Spleen (tissue), 11 donors: ENCODE data around the gene BAAT. TPM values are rescaled to one million over a fixed set of nuclear protein-coding genes. Genes with fewer than 3 reads are reported as not detected.
A peak's percentile ranks its signal among the peaks of the same experiment; 100 is the strongest.

Experiments used
- DNase-seq: peaks from one replicate; pipeline ENCODE4 v3.0.0-alpha.2; 2020
- H3K27ac ChIP-seq, 8 donors: fragments of 200-600 bp; sonication (generic) in 7 of 8; 1 replicate in 4 of 8; 2 replicates in 4 of 8; pipeline versions ENCODE4 v1.5.0 to v1.8.0; 2016 to 2021; ENCODE audit warnings: inconsistent platforms in 4 of 8, mild to moderate bottlenecking in 4 of 8, moderate library complexity in 1 of 8
- H3K27me3 ChIP-seq, 7 donors: fragments of 200-600 bp; sonication (generic) in 6 of 7; replicated peaks in 1 of 7; 1 replicate in 4 of 7; 2 replicates in 3 of 7; pipeline versions ENCODE4 v1.5.0 to v1.8.0; 2016 to 2021; ENCODE audit warnings: inconsistent platforms in 3 of 7, mild to moderate bottlenecking in 1 of 7
- H3K36me3 ChIP-seq, 6 donors: fragments of 200-600 bp; sonication (generic) in 5 of 6; 1 replicate in 4 of 6; 2 replicates in 2 of 6; pipeline versions ENCODE4 v1.5.0 to v1.8.0; 2016 to 2021; ENCODE audit warnings: inconsistent platforms in 2 of 6
- H3K4me1 ChIP-seq, 6 donors: fragments of 200-600 bp; sonication (generic) in 5 of 6; 1 replicate in 3 of 6; 2 replicates in 3 of 6; pipeline versions ENCODE4 v1.5.0 to v1.8.0; 2016 to 2021; ENCODE audit warnings: inconsistent platforms in 3 of 6
- H3K4me3 ChIP-seq, 8 donors: fragments of 200-600 bp; sonication (generic) in 7 of 8; 1 replicate in 4 of 8; 2 replicates in 4 of 8; pipeline versions ENCODE4 v1.5.0 to v1.8.0; 2016 to 2021; ENCODE audit warnings: inconsistent platforms in 4 of 8, mild to moderate bottlenecking in 4 of 8, moderate library complexity in 2 of 8
- H3K9me3 ChIP-seq, 8 donors: fragments of 200-600 bp; sonication (generic) in 7 of 8; 1 replicate in 4 of 8; 2 replicates in 4 of 8; pipeline versions ENCODE4 v1.5.0 to v1.8.0; 2016 to 2021; ENCODE audit warnings: inconsistent platforms in 4 of 8
- POLR2A ChIP-seq, 3 donors: fragments of 450-650 bp; IDR thresholded peaks; one replicate each; pipeline ENCODE4 v1.5.1; 2017; ENCODE audit warnings: antibody characterized with exemption in 3 of 3, mild to moderate bottlenecking in 1 of 3
- POLR2AphosphoS5 ChIP-seq, 3 donors: sonication (generic); formaldehyde crosslinking; IDR thresholded peaks; one replicate each; pipeline ENCODE4 v1.5.1; 2017; ENCODE audit warnings: antibody characterized with exemption in 3 of 3
- WGBS, 5 donors: extraction: QIAGEN DNeasy Blood & Tissue Kit in 3 of 5; methylation state at CpG; one replicate each; pipeline versions ENCODE4 v1.1.5 to v1.1.7; 2013 to 2018; 5-methylcytosine and 5-hydroxymethylcytosine counted together
- intact Hi-C: fragments of 100-400 bp; cut with DNase I; formaldehyde crosslinking; loops from one replicate; pipeline ENCODE4 v1.15.0; 2023; ENCODE audit warnings: low total_unique reads
- polyA plus RNA-seq, 3 donors: library from polyadenylated mRNA; stranded (reverse); fragments of 200-250 nt; gene quantifications; one replicate each; pipeline ENCODE4 v1.2.1, GENCODE V29; 2013
- total RNA-seq, 7 donors: library from RNA; depleted of rRNA in 3 of 7; stranded (reverse); fragments of >200 nt in 3 of 7; fragmentation: NEBNext Ultra II Directional in 4 of 7; extraction: Animal tissue kit (Norgen Biotek cat#: 25700) in 4 of 7; gene quantifications; one replicate each; pipeline versions ENCODE4 v1.1.0 to v1.2.1, GENCODE V29; 2016 to 2021
- TF ChIP-seq, protein P1 (sequence below), 11 experiments: fragments of 200-600 bp in 7 of 11; fragments of 450-650 bp in 4 of 11; sonication (generic) in 4 of 11; IDR thresholded peaks in 8 of 11; conservative IDR thresholded peaks in 3 of 11; 1 replicate in 7 of 11; 2 replicates in 4 of 11; pipeline versions ENCODE4 v1.4.0 to v1.8.0; 2016 to 2021; ENCODE audit warnings: antibody characterized with exemption in 11 of 11, inconsistent platforms in 4 of 11, mild to moderate bottlenecking in 1 of 11
- donor health status: healthy with polysubstance abuse.
- donor health status: DM: no; HTN: no; CAD: no; lungs with moderate emphysema.
- donor health status: DM: no; HTN: no; CAD: no.
- donor health status: Bipolar disorder and iron deficiency.
- donor health status: healthy.
- donor health status: DM: no; HTN: no; CAD: no.
- donor health status: DM: yes; HTN: yes; CAD: no.

BAAT gene
- total and polyA plus RNA-seq, 10 donors, result 0.02 to 0.15 (median 0.10) TPM; not detected in 6

DNA sequence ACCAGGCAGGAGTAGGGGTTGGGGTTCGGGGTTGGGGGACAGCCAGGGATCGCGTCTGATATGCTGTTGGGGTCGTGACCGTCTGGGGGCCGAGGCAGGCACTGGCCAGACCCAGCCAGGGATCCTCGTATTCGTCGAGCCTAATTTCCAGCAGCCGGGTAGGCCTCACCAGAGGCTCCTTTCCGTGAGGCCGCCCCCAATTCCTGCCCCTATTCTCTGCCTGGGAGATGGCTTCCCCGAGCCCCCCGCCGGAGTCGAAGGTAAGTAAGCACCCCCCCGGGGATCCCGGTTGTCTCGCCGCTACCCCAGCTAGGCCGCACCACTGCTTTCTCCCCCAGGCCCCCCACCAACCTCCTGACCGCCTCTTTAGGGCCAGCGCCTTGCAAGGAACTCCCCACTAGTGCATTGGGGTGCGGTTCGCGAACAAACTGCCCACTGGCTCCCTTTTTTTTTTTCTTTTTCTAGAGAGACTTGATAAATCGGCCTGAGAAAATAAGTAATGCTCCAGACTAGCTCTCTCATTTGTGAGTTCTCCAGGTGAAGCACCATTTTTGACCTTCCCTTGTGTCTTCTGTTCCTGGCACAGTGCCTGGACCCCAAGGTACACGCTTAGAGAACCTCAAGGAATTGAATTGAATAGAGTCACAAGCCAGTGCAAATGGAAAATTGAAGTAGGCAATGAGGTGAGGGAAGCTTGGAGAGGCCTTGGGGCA lies 14.3 kb upstream of the BAAT start:
- no peaks in the 10 kb centered on the region for H3K27me3 ChIP-seq
- H3K27ac ChIP-seq, result peak overlapping the region; percentile 74 to 95 (median 88)
- TF ChIP-seq POLR2A (IDR thresholded peaks at IDR 0.05) (no peak), POLR2AphosphoS5 (IDR thresholded peaks at IDR 0.05) (no peak)
- TF ChIP-seq, protein P1, sequence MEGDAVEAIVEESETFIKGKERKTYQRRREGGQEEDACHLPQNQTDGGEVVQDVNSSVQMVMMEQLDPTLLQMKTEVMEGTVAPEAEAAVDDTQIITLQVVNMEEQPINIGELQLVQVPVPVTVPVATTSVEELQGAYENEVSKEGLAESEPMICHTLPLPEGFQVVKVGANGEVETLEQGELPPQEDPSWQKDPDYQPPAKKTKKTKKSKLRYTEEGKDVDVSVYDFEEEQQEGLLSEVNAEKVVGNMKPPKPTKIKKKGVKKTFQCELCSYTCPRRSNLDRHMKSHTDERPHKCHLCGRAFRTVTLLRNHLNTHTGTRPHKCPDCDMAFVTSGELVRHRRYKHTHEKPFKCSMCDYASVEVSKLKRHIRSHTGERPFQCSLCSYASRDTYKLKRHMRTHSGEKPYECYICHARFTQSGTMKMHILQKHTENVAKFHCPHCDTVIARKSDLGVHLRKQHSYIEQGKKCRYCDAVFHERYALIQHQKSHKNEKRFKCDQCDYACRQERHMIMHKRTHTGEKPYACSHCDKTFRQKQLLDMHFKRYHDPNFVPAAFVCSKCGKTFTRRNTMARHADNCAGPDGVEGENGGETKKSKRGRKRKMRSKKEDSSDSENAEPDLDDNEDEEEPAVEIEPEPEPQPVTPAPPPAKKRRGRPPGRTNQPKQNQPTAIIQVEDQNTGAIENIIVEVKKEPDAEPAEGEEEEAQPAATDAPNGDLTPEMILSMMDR (IDR thresholded peaks at IDR 0.05 in 8 of 11, conservative IDR thresholded peaks at IDR 0.05 in 3 of 11), result no peak
- intact Hi-C loops, result loop anchor here (5.0 kb wide), 1 partner anchor 133 kb away; the partner anchor contains the start of gene RNF20
- peaks cover 21 to 70% (median 54%) of the 10 kb centered on the region in 6 donors for H3K4me1 ChIP-seq
- WGBS, 5 donors, result 1 to 2% (median 2%) methylated on average over 18 to 28 of the region's 28 CpGs
- no peak for DNase-seq
- peaks cover 7 to 28% (median 13%) of the 10 kb centered on the region in 8 donors for H3K9me3 ChIP-seq
- H3K36me3 ChIP-seq, result peaks cover 11 to 66% (median 39%) of the 10 kb centered on the region in 6 donors
- peak overlapping the region; percentile 51 to 82 (median 63) for H3K4me3 ChIP-seq

DNA sequence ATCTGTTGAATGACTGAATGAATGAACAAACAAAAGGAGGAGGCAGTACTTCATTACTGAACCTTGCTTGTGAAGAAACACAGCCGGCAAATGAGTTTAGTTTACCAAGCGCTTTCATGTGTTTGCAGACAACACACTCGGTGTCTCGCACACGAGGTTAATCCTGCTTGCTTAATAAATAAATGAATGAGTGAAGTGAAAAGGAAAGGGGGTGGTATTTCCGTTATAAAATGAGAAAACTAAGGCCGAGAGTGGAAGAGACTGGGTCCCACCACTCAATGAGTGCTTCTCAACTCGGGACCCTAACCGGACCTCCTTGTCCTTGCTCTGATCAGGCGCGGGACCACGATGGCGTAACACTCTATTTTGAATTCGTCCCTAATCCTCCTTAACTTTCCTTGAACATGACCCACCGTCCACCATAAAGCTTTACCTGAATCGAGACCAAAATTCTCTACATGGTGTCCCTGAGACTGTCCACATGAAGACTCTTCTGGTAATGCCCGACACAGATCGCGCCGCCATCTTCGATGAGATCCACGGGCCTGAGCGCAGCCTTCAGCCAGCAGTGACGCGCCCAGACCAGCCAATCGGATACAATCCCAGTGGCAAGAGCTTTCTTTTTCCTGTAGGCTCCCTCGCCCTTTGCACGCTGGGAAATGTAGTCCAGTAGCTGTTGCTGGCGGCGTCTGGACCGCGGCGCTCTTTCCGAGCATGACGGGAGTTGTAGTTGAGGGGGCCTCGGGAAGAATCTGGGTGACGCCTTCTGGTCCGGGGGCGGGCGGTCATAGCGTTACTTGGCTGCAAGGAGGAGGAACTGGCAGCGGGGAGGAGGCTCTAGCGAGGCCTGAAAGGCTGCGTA lies 13.5 kb upstream of the BAAT start, which contains the start of the genes MRPL50 and ZNF189:
Gene MRPL50, minus strand, starts transcription at position 551 of the 862 bp plus-strand sequence. Its CDS starts 26 bp downstream, at position 525.
Gene ZNF189, plus strand, starts transcription at position 784 of the 862 bp plus-strand sequence. CDS start 306 bp downstream, outside the sequence.
- Histone ChIP-seq H3K4me3 (peak within 1 kb of the TSS; percentile 51 to 82 (median 66)), H3K9me3 (peaks cover 2 to 28% (median 11%) of the 10 kb centered on the region in 8 donors), H3K27me3 (no peaks in the 10 kb centered on the region), H3K4me1 (peaks cover 21 to 71% (median 54%) of the 10 kb centered on the region in 6 donors), H3K27ac (peak within 1 kb of the TSS; percentile 78 to 95 (median 88)), H3K36me3 (peaks cover 3 to 59% (median 31%) of the 10 kb centered on the region in 6 donors)
- peak; percentile 100 for DNase-seq
- 0 to 1% (median 0%) methylated on average over 43 to 44 of the region's 44 CpGs for WGBS, 5 donors
- peak; percentile 92 to 95 (median 94) for TF ChIP-seq POLR2AphosphoS5 (IDR thresholded peaks at IDR 0.05)
- TF ChIP-seq POLR2A (IDR thresholded peaks at IDR 0.05), result peak in 2 of 3 donors; percentile 27 to 59
- TF ChIP-seq, protein P1 (IDR thresholded peaks at IDR 0.05 in 8 of 11, conservative IDR thresholded peaks at IDR 0.05 in 3 of 11), result peak in 2 of 11 experiments; percentile 17 to 30
- intact Hi-C loops, result loop anchor here (5.0 kb wide), 1 partner anchor 134 kb away; the partner anchor contains the start of gene RNF20

DNA sequence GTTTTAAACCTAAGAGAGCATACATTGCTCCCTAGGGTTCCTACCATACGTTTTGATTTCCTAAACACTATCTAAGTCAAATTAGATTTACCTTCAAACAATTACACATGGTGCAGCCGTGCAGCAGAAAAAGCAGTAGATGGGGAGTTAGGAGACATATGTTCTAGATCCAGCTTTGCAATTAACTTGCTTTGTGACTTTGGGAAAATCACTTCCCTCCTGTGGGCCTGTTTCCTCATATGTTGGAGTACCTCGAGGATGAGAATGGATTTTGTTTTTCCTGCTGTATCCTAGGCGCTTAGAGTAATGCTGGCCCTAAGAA lies 12.9 kb upstream of the BAAT start:
- peak overlapping the region in 7 of 8 donors; percentile 78 to 95 (median 89) for H3K27ac ChIP-seq
- H3K9me3 ChIP-seq, result peaks cover 0 to 28% (median 12%) of the 10 kb centered on the region in 8 donors
- H3K36me3 ChIP-seq, result peaks cover 0 to 53% (median 25%) of the 10 kb centered on the region in 6 donors
- peak overlapping the region; percentile 51 to 82 (median 66) for H3K4me3 ChIP-seq
- H3K27me3 ChIP-seq, result no peaks in the 10 kb centered on the region
- intact Hi-C loops, result loop anchor here (5.0 kb wide), 1 partner anchor 135 kb away; the partner anchor contains the start of gene RNF20
- peaks cover 21 to 71% (median 54%) of the 10 kb centered on the region in 6 donors for H3K4me1 ChIP-seq
- TF ChIP-seq POLR2AphosphoS5 (IDR thresholded peaks at IDR 0.05) (no peak), POLR2A (IDR thresholded peaks at IDR 0.05) (no peak)
- TF ChIP-seq, protein P1 (IDR thresholded peaks at IDR 0.05 in 8 of 11, conservative IDR thresholded peaks at IDR 0.05 in 3 of 11), result no peak
- no peak for DNase-seq
- 7 to 13% (median 8%) methylated on average over 4 of the region's 4 CpGs for WGBS, 5 donors
